NCI-H2029 treated with DMSO at 0.1 percent for 48 hours (cell line): ENCODE results near the gene TUBA4B.
"Not testable (repeated sequence)": the region's sequence is repeated elsewhere in the genome, so short reads cannot be mapped to it uniquely, and the experiment has no call there.

ENCODE experiments used
- DNase-seq: peaks from one replicate; lab custom pipeline; 2025; lab: John Stamatoyannopoulos, UW

Gene TUBA4B

GRCh38 chr2:219248845-219249202, 4.2 kb upstream of the TUBA4B start:
- DNase-seq, result no peak

- DNase-seq, result peak; percentile 67
These were observed 3.7 kb upstream of the TUBA4B start for GRCh38 chr2:219249203-219249980.

- no peak for DNase-seq
These were observed 2.8 kb upstream of the TUBA4B start for GRCh38 chr2:219250049-219250781.

GRCh38 chr2:219251656-219252055, 1.4 kb upstream of the TUBA4B start:
- no peak for DNase-seq

GRCh38 chr2:219252084-219252483, 959 bp upstream of the TUBA4B start:
- DNase-seq, result no peak

- no peak for DNase-seq
These were observed 508 bp upstream of the TUBA4B start for GRCh38 chr2:219252570-219252899.

- no peak for DNase-seq
These were observed 928 bp downstream of the TUBA4B start, which contains the start of gene TUBA4A for GRCh38 chr2:219253753-219254589. TSS of gene TUBA4A (minus strand) at chr2:219253918. CDS start at chr2:219253858, 60 bp downstream.

- DNase-seq, result no peak
These were observed 1.7 kb downstream of the TUBA4B start for GRCh38 chr2:219254590-219255201.

- DNase-seq, result not testable (repeated sequence)
These were observed 5.9 kb downstream of the TUBA4B start for GRCh38 chr2:219258942-219259341.

GRCh38 chr2:219261024-219261855, 8.2 kb downstream of the TUBA4B start:
- no peak for DNase-seq

GRCh38 chr2:219266232-219266631, 13.2 kb downstream of the TUBA4B start:
- no peak for DNase-seq

- DNase-seq, result no peak
These were observed 13.8 kb downstream of the TUBA4B start for GRCh38 chr2:219266886-219267285.

- DNase-seq, result no peak
These were observed 15.3 kb downstream of the TUBA4B start for GRCh38 chr2:219268294-219268693.

GRCh38 chr2:219269362-219270054, 16.5 kb downstream of the TUBA4B start:
- DNase-seq, result peak; percentile 31

GRCh38 chr2:219270055-219270372, 17.0 kb downstream of the TUBA4B start:
- DNase-seq, result no peak

- DNase-seq, result no peak
These were observed 18.0 kb downstream of the TUBA4B start for GRCh38 chr2:219271021-219271420.

- no peak for DNase-seq
These were observed 19.3 kb downstream of the TUBA4B start for GRCh38 chr2:219272356-219272755.

- DNase-seq, result no peak
These were observed 20.0 kb downstream of the TUBA4B start for GRCh38 chr2:219272995-219273394.

- no peak for DNase-seq
These were observed 20.9 kb downstream of the TUBA4B start for GRCh38 chr2:219273937-219274336.

- no peak for DNase-seq
These were observed 21.4 kb downstream of the TUBA4B start for GRCh38 chr2:219274361-219274921.
